ENCODE results near the gene TULP3. TPM values are rescaled to one million over a fixed set of nuclear protein-coding genes. Genes with fewer than 3 reads are reported as not detected.

Gene TULP3
- total RNA-seq, 2 experiments from 2014 or later, result 9.2 to 10.5 TPM

- POLR2A ChIA-PET, result interaction anchor here (0.5 to 1.6 kb wide), 9 partner anchors 10 to 83 kb away, joined by 3 to 21 read pairs (median 4); partner anchors contain the start of genes FKBP4 and TULP3
- CTCF ChIA-PET, result interaction anchor here (1.2 to 1.7 kb wide), 3 partner anchors 10 to 32 kb away, joined by 4 to 5 read pairs (median 5); no protein-coding TSS in a partner anchor
- H3K4me3 Mint-ChIP-seq, result peak overlapping the region; percentile 85
- H3K27ac Mint-ChIP-seq, result peak overlapping the region; percentile 97
- no peak for ATAC-seq
- peaks cover 50% of the 10 kb centered on the region for H3K36me3 Mint-ChIP-seq (ENCODE audit: low read depth)
- H3K4me1 Mint-ChIP-seq (ENCODE audit: low read depth), result peaks cover 49% of the 10 kb centered on the region
- peak; percentile 29 for DNase-seq
- no peaks in the 10 kb centered on the region for H3K27me3 Mint-ChIP-seq (ENCODE audit: low read depth)
- no peaks in the 10 kb centered on the region for H3K9me3 Mint-ChIP-seq (ENCODE audit: insufficient read depth)
Observed at GRCh38 chr12:2877953-2878732, 12.5 kb upstream of the TULP3 start.

- H3K4me1 Mint-ChIP-seq (ENCODE audit: low read depth), result peaks cover 50% of the 10 kb centered on the region
- H3K27me3 Mint-ChIP-seq (ENCODE audit: low read depth), result no peaks in the 10 kb centered on the region
- H3K9me3 Mint-ChIP-seq (ENCODE audit: insufficient read depth), result no peaks in the 10 kb centered on the region
- ChIA-PET CTCF (interaction anchor here (0.8 to 1.3 kb wide), 3 partner anchors 11 to 193 kb away, joined by 3 read pairs; partner anchors contain the start of gene TULP3), POLR2A (no interaction called here)
- peak overlapping the region; percentile 85 for H3K4me3 Mint-ChIP-seq
- DNase-seq, result no peak
- H3K36me3 Mint-ChIP-seq (ENCODE audit: low read depth), result peaks cover 48% of the 10 kb centered on the region
- ATAC-seq, result no peak
- H3K27ac Mint-ChIP-seq, result peak overlapping the region; percentile 83
Observed at GRCh38 chr12:2879853-2880252, 10.8 kb upstream of the TULP3 start.

- Mint-ChIP-seq H3K36me3 (ENCODE audit: low read depth) (peaks cover 50% of the 10 kb centered on the region), H3K4me1 (ENCODE audit: low read depth) (peaks cover 54% of the 10 kb centered on the region), H3K4me3 (no peak overlapping the region), H3K27me3 (ENCODE audit: low read depth) (no peaks in the 10 kb centered on the region), H3K9me3 (ENCODE audit: insufficient read depth) (no peaks in the 10 kb centered on the region), H3K27ac (peak overlapping the region; percentile 74)
- ChIA-PET CTCF (interaction anchor here (0.7 to 2.2 kb wide), 13 partner anchors 8 to 194 kb away, joined by 3 to 16 read pairs (median 4); partner anchors contain the start of genes FOXM1 and RHNO1), POLR2A (interaction anchor here (1.0 kb wide), 1 partner anchor 8 kb away, joined by 7 read pairs; the partner anchor contains the start of genes FOXM1 and RHNO1)
- DNase-seq, result no peak
- ATAC-seq, result no peak
Observed at GRCh38 chr12:2884810-2885209, 5.9 kb upstream of the TULP3 start.

GRCh38 chr12:2886768-2887450, 3.8 kb upstream of the TULP3 start:
- Mint-ChIP-seq H3K4me1 (ENCODE audit: low read depth) (peaks cover 59% of the 10 kb centered on the region), H3K4me3 (no peak overlapping the region), H3K27ac (no peak overlapping the region), H3K27me3 (ENCODE audit: low read depth) (no peaks in the 10 kb centered on the region), H3K9me3 (ENCODE audit: insufficient read depth) (no peaks in the 10 kb centered on the region), H3K36me3 (ENCODE audit: low read depth) (peaks cover 44% of the 10 kb centered on the region)
- POLR2A ChIA-PET, result interaction anchor here (1.0 to 1.6 kb wide), 3 partner anchors 8 to 11 kb away, joined by 4 to 6 read pairs (median 4); partner anchors contain the start of genes FOXM1 and RHNO1
- DNase-seq (no peak), ATAC-seq (no peak)
- CTCF ChIA-PET, result interaction anchor here (0.8 to 2.2 kb wide), 4 partner anchors 9 to 147 kb away, joined by 3 to 16 read pairs (median 6); no protein-coding TSS in a partner anchor

GRCh38 chr12:2890001-2890387, 697 bp upstream of the TULP3 start:
- DNase-seq (no peak), ATAC-seq (no peak)
- POLR2A ChIA-PET, result interaction anchor here (1.1 to 2.1 kb wide), 2 partner anchors 12 to 13 kb away, joined by 4 to 21 read pairs; partner anchors contain the start of genes FOXM1 and RHNO1
- Mint-ChIP-seq H3K27me3 (ENCODE audit: low read depth) (no peaks in the 10 kb centered on the region), H3K36me3 (ENCODE audit: low read depth) (peaks cover 38% of the 10 kb centered on the region), H3K9me3 (ENCODE audit: insufficient read depth) (no peaks in the 10 kb centered on the region), H3K27ac (peak overlapping the region; percentile 92), H3K4me3 (peak overlapping the region; percentile 93), H3K4me1 (ENCODE audit: low read depth) (peaks cover 51% of the 10 kb centered on the region)
- CTCF ChIA-PET, result interaction anchor here (1.2 to 1.4 kb wide), 2 partner anchors 11 to 36 kb away, joined by 3 to 6 read pairs; no protein-coding TSS in a partner anchor

GRCh38 chr12:2891240-2892053, 756 bp downstream of the TULP3 start:
- Mint-ChIP-seq H3K9me3 (ENCODE audit: insufficient read depth) (no peaks in the 10 kb centered on the region), H3K4me1 (ENCODE audit: low read depth) (peaks cover 45% of the 10 kb centered on the region), H3K36me3 (ENCODE audit: low read depth) (peaks cover 28% of the 10 kb centered on the region), H3K4me3 (peak overlapping the region; percentile 93), H3K27ac (peak overlapping the region; percentile 66), H3K27me3 (ENCODE audit: low read depth) (no peaks in the 10 kb centered on the region)
- ChIA-PET POLR2A (interaction anchor here (2.1 kb wide), 1 partner anchor 14 kb away, joined by 21 read pairs; the partner anchor contains the start of genes FOXM1 and RHNO1), CTCF (interaction anchor here (1.0 to 1.2 kb wide), 2 partner anchors 12 to 53 kb away, joined by 3 read pairs; no protein-coding TSS in a partner anchor)
- DNase-seq, result peak; percentile 45
- peak; percentile 25 for ATAC-seq

- peak overlapping the region; percentile 93 for H3K4me3 Mint-ChIP-seq
- no peaks in the 10 kb centered on the region for H3K9me3 Mint-ChIP-seq (ENCODE audit: insufficient read depth)
- H3K27me3 Mint-ChIP-seq (ENCODE audit: low read depth), result no peaks in the 10 kb centered on the region
- H3K4me1 Mint-ChIP-seq (ENCODE audit: low read depth), result peaks cover 45% of the 10 kb centered on the region
- ATAC-seq, result no peak
- CTCF ChIA-PET, result no interaction called here
- peaks cover 26% of the 10 kb centered on the region for H3K36me3 Mint-ChIP-seq (ENCODE audit: low read depth)
- DNase-seq, result no peak
- no peak overlapping the region for H3K27ac Mint-ChIP-seq
- POLR2A ChIA-PET, result no interaction called here
Observed at GRCh38 chr12:2892246-2892645, 1.6 kb downstream of the TULP3 start.

- H3K27ac Mint-ChIP-seq, result no peak overlapping the region
- H3K36me3 Mint-ChIP-seq (ENCODE audit: low read depth), result peaks cover 19% of the 10 kb centered on the region
- CTCF ChIA-PET, result interaction anchor here (0.6 kb wide), 1 partner anchor 457 kb away, joined by 3 read pairs; no protein-coding TSS in a partner anchor
- H3K27me3 Mint-ChIP-seq (ENCODE audit: low read depth), result no peaks in the 10 kb centered on the region
- POLR2A ChIA-PET, result interaction anchor here (0.6 to 1.0 kb wide), 3 partner anchors 10 to 25 kb away, joined by 3 read pairs; partner anchors contain the start of genes FOXM1 and RHNO1
- DNase-seq (no peak), ATAC-seq (no peak)
- H3K4me1 Mint-ChIP-seq (ENCODE audit: low read depth), result peaks cover 39% of the 10 kb centered on the region
- H3K9me3 Mint-ChIP-seq (ENCODE audit: insufficient read depth), result no peaks in the 10 kb centered on the region
- peak overlapping the region; percentile 12 for H3K4me3 Mint-ChIP-seq
Observed at GRCh38 chr12:2893007-2893406, 2.3 kb downstream of the TULP3 start.

GRCh38 chr12:2895051-2895451, 4.4 kb downstream of the TULP3 start:
- peaks cover 6% of the 10 kb centered on the region for H3K36me3 Mint-ChIP-seq (ENCODE audit: low read depth)
- no peak for ATAC-seq
- POLR2A ChIA-PET, result no interaction called here

GRCh38 chr12:2895511-2895910, 4.8 kb downstream of the TULP3 start:
- H3K4me1 Mint-ChIP-seq (ENCODE audit: low read depth), result peaks cover 17% of the 10 kb centered on the region
- no peak overlapping the region for H3K4me3 Mint-ChIP-seq
- no peaks in the 10 kb centered on the region for H3K27me3 Mint-ChIP-seq (ENCODE audit: low read depth)
- H3K27ac Mint-ChIP-seq, result no peak overlapping the region
- DNase-seq (no peak), ATAC-seq (no peak)
- H3K36me3 Mint-ChIP-seq (ENCODE audit: low read depth), result peaks cover 6% of the 10 kb centered on the region
- H3K9me3 Mint-ChIP-seq (ENCODE audit: insufficient read depth), result no peaks in the 10 kb centered on the region
- ChIA-PET CTCF (interaction anchor here (1.0 to 1.2 kb wide), 2 partner anchors 10 to 49 kb away, joined by 3 to 4 read pairs; no protein-coding TSS in a partner anchor), POLR2A (no interaction called here)

More at GRCh38 chr12:2895051-2895451, 4.4 kb downstream of the TULP3 start:
- no peaks in the 10 kb centered on the region for H3K9me3 Mint-ChIP-seq (ENCODE audit: insufficient read depth)
- peaks cover 22% of the 10 kb centered on the region for H3K4me1 Mint-ChIP-seq (ENCODE audit: low read depth)
- no peak for DNase-seq
- no peak overlapping the region for H3K4me3 Mint-ChIP-seq
- H3K27me3 Mint-ChIP-seq (ENCODE audit: low read depth), result no peaks in the 10 kb centered on the region
- no peak overlapping the region for H3K27ac Mint-ChIP-seq
- CTCF ChIA-PET, result interaction anchor here (1.0 to 1.2 kb wide), 2 partner anchors 10 to 49 kb away, joined by 3 to 4 read pairs; no protein-coding TSS in a partner anchor

GRCh38 chr12:2897418-2897817, 6.7 kb downstream of the TULP3 start:
- Mint-ChIP-seq H3K36me3 (ENCODE audit: low read depth) (peaks cover 2% of the 10 kb centered on the region), H3K9me3 (ENCODE audit: insufficient read depth) (no peaks in the 10 kb centered on the region), H3K4me1 (ENCODE audit: low read depth) (peaks cover 4% of the 10 kb centered on the region), H3K4me3 (no peak overlapping the region), H3K27me3 (ENCODE audit: low read depth) (no peaks in the 10 kb centered on the region), H3K27ac (no peak overlapping the region)
- POLR2A ChIA-PET, result no interaction called here
- DNase-seq, result no peak
- CTCF ChIA-PET, result interaction anchor here (1.0 kb wide), 1 partner anchor 12 kb away, joined by 3 read pairs; no protein-coding TSS in a partner anchor
- ATAC-seq, result no peak

Measured in activated CD8-positive, alpha-beta T cell treated with anti-CD3 and anti-CD28 coated beads, Interleukin-2, amount 10 ng/mL, durations not matched to agents 7 days and 5 days (primary cell).